Neutrophil (primary cell): ENCODE results near the gene UBASH3B.

Source experiments
- H3K27ac ChIP-seq: fragments of 200-600 bp; sonication (generic); 2 replicates; pipeline ENCODE4 v1.5.1; 2016; ENCODE audit warnings: mild to moderate bottlenecking, moderate library complexity
- H3K27me3 ChIP-seq: fragments of 200-600 bp; sonication (generic); 2 replicates; pipeline ENCODE4 v1.6.0; 2016; ENCODE audit warnings: mild to moderate bottlenecking
- H3K36me3 ChIP-seq: fragments of 200-600 bp; sonication (generic); 2 replicates; pipeline ENCODE4 v1.5.1; 2017
- H3K4me1 ChIP-seq, 2 experiments: fragments of 200-600 bp in 1 of 2; sonication (generic) in 1 of 2; 1 replicate in 1 of 2; 2 replicates in 1 of 2; pipeline versions ENCODE4 v1.5.1 to v1.6.1; 2013 to 2016; ENCODE audit warnings: low read depth in 1 of 2, low read length in 1 of 2, mild to moderate bottlenecking in 1 of 2, moderate library complexity in 1 of 2; ENCODE audit not compliant: control insufficient read depth in 1 of 2, insufficient read depth in 1 of 2
- H3K4me3 ChIP-seq, 2 experiments: fragments of 200-600 bp in 1 of 2; sonication (generic) in 1 of 2; 1 replicate in 1 of 2; 2 replicates in 1 of 2; pipeline ENCODE4 v1.5.1; 2013 to 2016; ENCODE audit warnings: low read depth in 1 of 2, low read length in 1 of 2, mild to moderate bottlenecking in 1 of 2, moderate library complexity in 1 of 2
- H3K9me3 ChIP-seq: fragments of 200-600 bp; sonication (generic); 2 replicates; pipeline ENCODE4 v1.5.1; 2016
- CTCF ChIP-seq: fragments of 200-600 bp; sonication (generic); IDR thresholded peaks from 2 replicates; pipeline ENCODE4 v1.5.1; 2016; ENCODE audit warnings: antibody characterized with exemption

Gene UBASH3B

DNA sequence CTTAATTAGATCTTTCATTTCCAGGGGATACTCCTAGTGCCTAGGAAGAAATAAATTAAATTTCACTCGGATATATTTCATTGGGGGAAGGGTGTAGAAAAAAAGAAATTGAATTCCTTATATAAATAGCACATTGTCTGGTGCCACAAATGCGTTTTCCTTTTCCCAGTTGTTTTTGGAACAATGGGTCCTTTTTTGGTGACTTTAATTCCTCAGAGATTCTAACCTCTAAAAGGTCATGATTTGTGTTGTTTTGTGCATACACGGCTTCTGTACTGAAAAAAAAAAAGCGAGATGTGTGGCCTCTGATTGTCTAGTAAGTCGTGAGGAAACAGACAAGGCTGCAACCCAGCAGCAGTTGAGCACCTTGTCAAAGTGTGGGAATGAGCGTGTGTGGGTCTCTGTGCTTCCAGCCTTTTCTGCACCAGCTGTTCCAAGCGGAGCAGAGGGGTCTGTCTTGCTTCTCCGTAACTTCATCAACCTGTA lies 118.3 kb downstream of the UBASH3B start:
- Histone ChIP-seq H3K27me3 (no peaks in the 10 kb centered on the region), H3K4me3 (no peak overlapping the region), H3K36me3 (peaks cover 20% of the 10 kb centered on the region), H3K9me3 (no peaks in the 10 kb centered on the region), H3K27ac (no peak overlapping the region), H3K4me1 (no peaks in the 10 kb centered on the region)
- TF ChIP-seq CTCF: no peak

DNA sequence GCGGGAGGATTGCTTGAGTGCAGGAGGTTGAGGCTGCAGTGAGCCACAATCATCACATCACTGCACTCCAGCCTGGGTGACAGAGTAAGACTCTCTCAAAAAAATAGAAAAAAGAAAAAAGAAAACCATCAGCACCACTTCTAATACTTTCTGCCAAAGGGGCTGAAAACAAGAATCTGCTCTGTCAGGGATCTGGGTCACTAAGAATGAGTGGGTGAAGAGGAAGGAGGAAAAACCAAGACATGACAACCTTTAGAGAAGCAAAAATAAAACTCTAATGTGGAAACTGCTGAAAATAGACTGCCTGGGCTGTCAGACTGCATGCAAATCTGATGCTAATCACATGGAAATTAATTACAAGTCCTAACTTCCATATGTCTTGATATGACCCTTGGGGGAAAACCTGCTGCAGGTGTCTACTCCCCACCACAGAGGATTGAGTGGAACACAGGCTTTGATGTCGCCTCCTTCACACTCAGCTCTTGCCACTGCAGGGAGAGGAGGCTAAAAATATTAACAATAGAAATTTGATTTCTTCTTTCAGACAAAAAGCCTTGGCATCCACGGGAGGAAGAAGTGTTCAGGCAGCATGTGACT lies 120.3 kb downstream of the UBASH3B start:
- peaks cover 40% of the 10 kb centered on the region for H3K36me3 ChIP-seq
- no peaks in the 10 kb centered on the region for H3K27me3 ChIP-seq
- H3K9me3 ChIP-seq: no peaks in the 10 kb centered on the region
- H3K4me1 ChIP-seq: peaks cover 0 to 6% of the 10 kb centered on the region in 2 experiments
- no peak overlapping the region for H3K27ac ChIP-seq
- no peak overlapping the region for H3K4me3 ChIP-seq
- TF ChIP-seq CTCF: no peak

DNA sequence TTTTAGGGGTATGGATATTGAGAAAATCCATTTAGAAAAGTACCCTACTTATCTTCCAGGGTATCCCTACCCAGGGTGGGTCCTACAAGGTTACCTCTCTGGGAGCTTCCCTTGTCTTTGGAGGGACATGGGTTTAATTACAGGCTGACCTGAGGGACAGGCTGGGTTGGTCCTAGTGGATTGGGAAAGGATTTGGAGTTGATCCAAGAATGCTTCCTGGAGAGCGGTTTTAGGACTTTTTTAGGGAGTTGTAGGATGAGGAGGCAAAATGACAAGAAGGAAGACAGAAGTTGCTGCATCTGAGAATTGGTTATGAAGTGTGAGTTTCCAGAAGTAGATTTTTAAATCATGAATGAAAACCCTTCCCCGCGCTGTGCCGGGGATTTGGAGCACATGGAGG lies 121.0 kb downstream of the UBASH3B start:
- TF ChIP-seq CTCF: no peak
- no peak overlapping the region for H3K27ac ChIP-seq
- H3K27me3 ChIP-seq: no peaks in the 10 kb centered on the region
- H3K36me3 ChIP-seq: peaks cover 47% of the 10 kb centered on the region
- no peaks in the 10 kb centered on the region for H3K9me3 ChIP-seq
- no peak overlapping the region for H3K4me3 ChIP-seq
- peaks cover 0 to 6% of the 10 kb centered on the region in 2 experiments for H3K4me1 ChIP-seq

DNA sequence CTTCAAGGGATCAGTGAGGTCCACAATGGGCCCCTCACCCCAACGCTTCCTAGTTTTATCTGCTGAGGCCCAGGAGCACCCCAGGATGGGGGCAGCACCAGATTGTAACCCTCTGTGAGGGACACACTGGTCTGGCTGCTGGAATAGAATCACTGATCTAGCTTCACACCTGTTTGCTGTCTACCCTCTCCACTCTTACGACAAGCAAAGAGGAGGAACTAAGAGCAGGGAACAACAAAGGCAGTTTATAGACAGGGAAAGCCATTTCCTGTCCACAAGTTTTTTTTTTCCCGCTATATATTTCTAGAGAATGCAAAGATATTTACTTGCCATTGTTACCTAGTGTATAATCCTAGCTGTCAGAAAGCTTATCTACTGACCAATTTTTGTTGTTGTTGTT lies 121.8 kb downstream of the UBASH3B start:
- Histone ChIP-seq H3K27ac (no peak overlapping the region), H3K4me3 (no peak overlapping the region), H3K27me3 (no peaks in the 10 kb centered on the region), H3K4me1 (peaks cover 0 to 6% of the 10 kb centered on the region in 2 experiments), H3K9me3 (no peaks in the 10 kb centered on the region), H3K36me3 (peaks cover 50% of the 10 kb centered on the region)
- no peak for TF ChIP-seq CTCF

- Histone ChIP-seq H3K27me3 (no peaks in the 10 kb centered on the region), H3K9me3 (no peaks in the 10 kb centered on the region), H3K4me1 (peaks cover 0 to 6% of the 10 kb centered on the region in 2 experiments), H3K36me3 (peaks cover 58% of the 10 kb centered on the region), H3K27ac (no peak overlapping the region), H3K4me3 (no peak overlapping the region)
- TF ChIP-seq CTCF: no peak
These were observed 122.6 kb downstream of the UBASH3B start for GRCh38 chr11:122778148-122778547.
